K562 (cell line): ENCODE data around the gene TGM1. TPM values are rescaled to one million over a fixed set of nuclear protein-coding genes. Genes with fewer than 3 reads are reported as not detected.

Experiments
- ATAC-seq: fragments of 200-7000 bp; cut with Tn5 transposase; 3 replicates; pipeline ENCODE4 v1.9.1; 2020; ENCODE audit warnings: moderate library complexity
- BruUV-seq: library from RNA; stranded (reverse); fragments of 400-500 nt; replicated peaks from 2 replicates; lab custom pipeline; 2021; lab: Mats Ljungman, UMichigan
- CTCF ChIA-PET: fragments of 300-600 bp; formaldehyde crosslinking; extraction: SDS; loops from one replicate; lab custom pipeline; 2021; ENCODE audit warnings: low intra/inter-chr PET ratio; lab: Yijun Ruan, JAX
- POLR2A ChIA-PET: fragments of 300-600, 350-650 bp; sonication (Branson Sonifier 250); formaldehyde crosslinking; extraction: SDS; loops from one replicate; lab custom pipeline; 2021; ENCODE audit warnings: antibody characterized with exemption, inconsistent platforms; lab: Yijun Ruan, JAX
- DNase-seq, 4 experiments: peaks; one replicate each; pipeline versions ENCODE4 v3.0.0 to v3.0.0-alpha.2; 2011 to 2018; ENCODE audit warnings: low spot score in 3 of 4, mixed read lengths in 3 of 4; ENCODE audit errors: extremely low read depth in 1 of 4
- FAIRE-seq: peaks from 2 replicates; lab custom pipeline; 2011; peaks lifted over from hg19 to GRCh38; lab: Jason Lieb, UNC
- H2AFZ ChIP-seq: 2 replicates; pipeline ENCODE4 v1.6.0; 2011; ENCODE audit warnings: low read depth, low read length, control low read depth, inconsistent platforms
- H3K27ac ChIP-seq: fragments of 200-600 bp; 3 replicates; pipeline ENCODE4 v1.8.0; 2011; ENCODE audit warnings: low read depth, mild to moderate bottlenecking, control low read depth, inconsistent platforms, low read length, moderate library complexity, mixed read lengths; ENCODE audit errors: extremely low read depth
- H3K27me3 ChIP-seq, 2 experiments: fragments of 300-600 bp in 1 of 2; 2 replicates in 1 of 2; 3 replicates in 1 of 2; pipeline versions ENCODE4 v1.6.0 to v1.8.0; 2011; ENCODE audit warnings: inconsistent platforms in 2 of 2, low read length in 2 of 2, mild to moderate bottlenecking in 1 of 2, mixed read lengths in 1 of 2, moderate library complexity in 1 of 2; ENCODE audit not compliant: control insufficient read depth in 2 of 2, insufficient read depth in 2 of 2
- H3K36me3 ChIP-seq: fragments of 300-600 bp; 3 replicates; pipeline ENCODE4 v1.8.0; 2011; ENCODE audit warnings: mild to moderate bottlenecking, low read length, inconsistent platforms; ENCODE audit not compliant: control insufficient read depth, insufficient read depth
- H3K4me1 ChIP-seq, 2 experiments: fragments of 200-600 bp in 1 of 2; replicated peaks in 1 of 2; 2 replicates in 1 of 2; 3 replicates in 1 of 2; pipeline versions ENCODE4 v1.5.1 to v1.8.0; 2011; ENCODE audit warnings: inconsistent platforms in 2 of 2, low read length in 2 of 2, mild to moderate bottlenecking in 1 of 2, mixed read lengths in 1 of 2, moderate library complexity in 1 of 2; ENCODE audit not compliant: control insufficient read depth in 2 of 2, insufficient read depth in 2 of 2
- H3K4me2 ChIP-seq: 2 replicates; pipeline ENCODE4 v1.6.1; 2011; ENCODE audit warnings: low read length, control low read depth, inconsistent platforms, mixed read lengths; ENCODE audit not compliant: insufficient read depth
- H3K4me3 ChIP-seq: fragments of 200-600 bp; sonication (generic), shearing (Covaris generic); 2 replicates; pipeline ENCODE4 v1.5.1; 2016; ENCODE audit warnings: control low read depth, inconsistent platforms
- H3K79me2 ChIP-seq: fragments of 200-600 bp; 3 replicates; pipeline ENCODE4 v1.8.0; 2011; ENCODE audit warnings: low read length, inconsistent platforms; ENCODE audit not compliant: control insufficient read depth, insufficient read depth
- H3K9ac ChIP-seq, 2 experiments: 2 replicates each; pipeline versions ENCODE4 v1.6.0 to v1.6.1; 2011; ENCODE audit warnings: low read depth in 2 of 2, low read length in 2 of 2, control low read depth in 1 of 2, inconsistent platforms in 1 of 2, mild to moderate bottlenecking in 1 of 2, mixed read lengths in 1 of 2; ENCODE audit not compliant: insufficient read depth in 1 of 2
- H3K9me1 ChIP-seq: one replicate; pipeline ENCODE4 v1.6.0; 2011; ENCODE audit warnings: inconsistent platforms, mild to moderate bottlenecking, low read length, moderate library complexity; ENCODE audit not compliant: control insufficient read depth, insufficient read depth
- H3K9me3 ChIP-seq: replicated peaks from 2 replicates; pipeline ENCODE4 v1.5.1; 2011; ENCODE audit warnings: low read depth, low read length, inconsistent platforms; ENCODE audit not compliant: control insufficient read depth, insufficient read depth
- H4K20me1 ChIP-seq: replicated peaks from 2 replicates; pipeline ENCODE4 v1.6.1; 2011; ENCODE audit warnings: low read length, inconsistent platforms, mixed read lengths; ENCODE audit not compliant: control insufficient read depth, insufficient read depth
- CAMTA2 ChIP-seq: fragments of 250-450 bp; sonication (Bioruptor Pico); conservative IDR thresholded peaks from 2 replicates; pipeline ENCODE4 v1.5.1; 2022
- FOSL1 ChIP-seq: fragments of 200-800 bp; sonication (Bioruptor generic); conservative IDR thresholded peaks from 2 replicates; pipeline ENCODE4 v1.6.1; 2016; ENCODE audit warnings: missing genetic modification characterization, missing compliant biosample characterization
- GATAD2B ChIP-seq: fragments of 450-650 bp; IDR thresholded peaks from 2 replicates; pipeline ENCODE4 v1.6.1; 2017; ENCODE audit warnings: mild to moderate bottlenecking, borderline replicate concordance
- MAFK ChIP-seq: IDR thresholded peaks from 2 replicates; pipeline ENCODE4 v1.6.1; 2011; ENCODE audit warnings: low read length, improper control_type of control experiment
- PHTF2 ChIP-seq: fragments of 250-450 bp; sonication (Bioruptor Pico); IDR thresholded peaks from 2 replicates; pipeline ENCODE4 v1.5.0; 2021; ENCODE audit warnings: mild to moderate bottlenecking
- RBM15 ChIP-seq: fragments of 200-400 bp; formaldehyde crosslinking; IDR thresholded peaks from 2 replicates; pipeline ENCODE4 v1.6.1; 2018; ENCODE audit warnings: mild to moderate bottlenecking, low read length, moderate library complexity; ENCODE audit not compliant: insufficient read depth
- SPI1 ChIP-seq: IDR thresholded peaks from 2 replicates; pipeline ENCODE4 v1.6.1; 2011; ENCODE audit warnings: low read depth, low read length, control low read depth, borderline replicate concordance
- ZNF253 ChIP-seq: fragments of 250-450 bp; sonication (Bioruptor Pico); conservative IDR thresholded peaks from 2 replicates; pipeline ENCODE4 v1.6.1; 2021; ENCODE audit warnings: mild to moderate bottlenecking
- WGBS: fragments of 100-300 bp; shearing (Covaris generic); methylation state at CpG from one replicate; pipeline ENCODE4 v1.1.6; 2016; ENCODE audit warnings: low coverage, mixed read lengths; ENCODE audit not compliant: insufficient coverage; ENCODE audit errors: missing lambda C conversion rate; 5-methylcytosine and 5-hydroxymethylcytosine counted together
- in situ Hi-C: fragments of 300-500 bp; cut with MboI; formaldehyde crosslinking; loops from 4 replicates; pipeline ENCODE4 v1.15.0; 2018; ENCODE audit warnings: inconsistent platforms, mixed read lengths
- intact Hi-C: fragments of 100-400 bp; cut with micrococcal nuclease; formaldehyde crosslinking; loops from 2 replicates; pipeline ENCODE4 v1.14.2; 2022
- polyA plus RNA-seq, 8 experiments: library from polyadenylated mRNA; depleted of rRNA in 4 of 8; stranded (reverse) in 5 of 8; unstranded in 3 of 8; fragments of >200 nt; fragmentation: Nextera tagmentation in 2 of 8; fragmentation: Illumina TruSeq in 1 of 8; extraction: Ambion mirVana in 2 of 8; extraction: Trizol in 1 of 8; gene quantifications; 2 replicates each; pipeline versions ENCODE4 v1.2.1 to v1.2.3, GENCODE V29; 2011 to 2014; ENCODE audit warnings: inconsistent platforms in 1 of 8, missing spikeins in 1 of 8
- total RNA-seq, 7 experiments: library from RNA; depleted of rRNA in 6 of 7; stranded (reverse); fragments of >200 nt in 6 of 7; fragmentation: Illumina TruSeq in 2 of 7; extraction: Trizol in 2 of 7; gene quantifications; 2 replicates each; pipeline versions ENCODE4 v1.2.1 to v1.2.3, GENCODE V29; 2011 to 2021; ENCODE audit warnings: low replicate concordance in 1 of 7

The TGM1 gene
- total and polyA plus RNA-seq, 9 of the 15 experiments (the other 6 are each of a cell fraction or from before 2014, with no cell fraction given) = 0.13 to 4.4 (median 0.88) TPM

- Histone ChIP-seq H3K4me3 (no peak overlapping the region), H3K27ac (no peak overlapping the region), H3K4me2 (no peak overlapping the region), H4K20me1 (no peaks in the 10 kb centered on the region), H3K9me3 (no peaks in the 10 kb centered on the region), H3K36me3 (peaks cover 11% of the 10 kb centered on the region; the same call in 1 of the 3 replicates), H3K4me1 (no peaks in the 10 kb centered on the region; a peak in 1 of 5 replicates), H3K9ac (no peak overlapping the region), H3K79me2 (no peaks in the 10 kb centered on the region), H3K9me1 (no peaks in the 10 kb centered on the region), H2AFZ (no peak overlapping the region), H3K27me3 (no peaks in the 10 kb centered on the region)
- ATAC-seq (no peak), DNase-seq (no peak), FAIRE-seq (no peak)
- ChIA-PET CTCF (no interaction called here), POLR2A (interaction anchor here (0.6 kb wide), 1 partner anchor 10 kb away, joined by 3 read pairs; no protein-coding TSS in a partner anchor)
- in situ Hi-C loops = no loop called here
- TF ChIP-seq MAFK (no peak), GATAD2B (no peak)
- 23% methylated on average over 3 of the region's 4 CpGs for WGBS
- BruUV-seq = no TSS peak
- intact Hi-C loops = no loop called here
These were observed 22.4 kb upstream of the TGM1 start for GRCh38 chr14:24285351-24285750.

- in situ Hi-C loops (no loop called here), intact Hi-C loops (no loop called here)
- TF ChIP-seq CAMTA2 (CRISPR knock-in tag) (no peak), RBM15 (no peak), ZNF253 (no peak), FOSL1 (tag) (no peak), PHTF2 (CRISPR knock-in tag) (no peak), SPI1 (no peak)
- Histone ChIP-seq H3K9me1 (no peaks in the 10 kb centered on the region), H3K4me2 (no peak overlapping the region), H3K36me3 (peaks cover 3% of the 10 kb centered on the region; the same call in 1 of the 3 replicates), H3K9ac (no peak overlapping the region), H3K27ac (no peak overlapping the region), H3K27me3 (no peaks in the 10 kb centered on the region), H4K20me1 (no peaks in the 10 kb centered on the region), H3K4me1 (no peaks in the 10 kb centered on the region; a peak in 1 of 5 replicates), H3K4me3 (no peak overlapping the region), H3K79me2 (no peaks in the 10 kb centered on the region), H3K9me3 (no peaks in the 10 kb centered on the region), H2AFZ (no peak overlapping the region)
- 15% methylated on average over 4 of the region's 11 CpGs for WGBS
- no peak for DNase-seq
- ChIA-PET POLR2A (no interaction called here), CTCF (interaction anchor here (0.6 kb wide), 1 partner anchor 429 kb away, joined by 3 read pairs; no protein-coding TSS in a partner anchor)
- FAIRE-seq = no peak
- BruUV-seq = no TSS peak
- no peak for ATAC-seq
These were observed 21.6 kb upstream of the TGM1 start for GRCh38 chr14:24284501-24285035.
